ENCODE results near the gene TENM3. TPM values are rescaled to one million over a fixed set of nuclear protein-coding genes. Genes with fewer than 3 reads are reported as not detected.

Gene TENM3
- total RNA-seq, 1 donor from 2014 or later, result 124 TPM

DNA sequence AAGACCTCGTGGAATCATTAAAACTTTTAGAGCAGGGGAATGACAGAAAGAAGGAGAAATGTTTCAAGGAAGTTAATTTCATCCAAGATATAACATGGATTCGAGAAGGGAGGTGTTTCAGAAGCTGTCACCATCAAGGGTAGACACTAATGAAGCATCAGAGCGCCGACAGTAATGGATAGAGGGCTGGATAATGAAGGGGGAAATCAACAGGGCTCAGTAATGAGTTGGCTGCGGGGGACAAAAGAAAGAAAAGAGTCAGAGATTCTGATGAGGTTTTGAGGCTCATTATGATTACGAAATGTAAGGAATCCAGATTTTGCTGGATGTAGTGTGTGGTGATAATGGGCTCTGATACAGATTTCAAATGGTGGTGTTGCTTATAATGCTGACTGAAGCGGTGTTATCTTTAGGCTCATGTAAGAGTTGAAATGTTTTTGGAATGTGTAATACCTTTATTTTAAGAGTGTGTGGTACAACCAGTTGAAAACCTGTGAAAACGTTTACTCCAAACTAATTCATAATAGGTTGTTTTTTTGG is 39.3 kb upstream of the TENM3 start:
- Mint-ChIP-seq H3K36me3 (ENCODE audit: unreplicated experiment) (peaks cover 5% of the 10 kb centered on the region), H3K4me3 (ENCODE audit: unreplicated experiment) (peak overlapping the region; percentile 28), H3K27me3 (ENCODE audit: unreplicated experiment) (no peaks in the 10 kb centered on the region), H3K27ac (ENCODE audit: unreplicated experiment) (peak overlapping the region; percentile 10), H3K4me1 (ENCODE audit: low read depth, unreplicated experiment) (peaks cover 13% of the 10 kb centered on the region), H3K9me3 (ENCODE audit: unreplicated experiment) (no peaks in the 10 kb centered on the region)
- TF ChIP-seq, protein P1, sequence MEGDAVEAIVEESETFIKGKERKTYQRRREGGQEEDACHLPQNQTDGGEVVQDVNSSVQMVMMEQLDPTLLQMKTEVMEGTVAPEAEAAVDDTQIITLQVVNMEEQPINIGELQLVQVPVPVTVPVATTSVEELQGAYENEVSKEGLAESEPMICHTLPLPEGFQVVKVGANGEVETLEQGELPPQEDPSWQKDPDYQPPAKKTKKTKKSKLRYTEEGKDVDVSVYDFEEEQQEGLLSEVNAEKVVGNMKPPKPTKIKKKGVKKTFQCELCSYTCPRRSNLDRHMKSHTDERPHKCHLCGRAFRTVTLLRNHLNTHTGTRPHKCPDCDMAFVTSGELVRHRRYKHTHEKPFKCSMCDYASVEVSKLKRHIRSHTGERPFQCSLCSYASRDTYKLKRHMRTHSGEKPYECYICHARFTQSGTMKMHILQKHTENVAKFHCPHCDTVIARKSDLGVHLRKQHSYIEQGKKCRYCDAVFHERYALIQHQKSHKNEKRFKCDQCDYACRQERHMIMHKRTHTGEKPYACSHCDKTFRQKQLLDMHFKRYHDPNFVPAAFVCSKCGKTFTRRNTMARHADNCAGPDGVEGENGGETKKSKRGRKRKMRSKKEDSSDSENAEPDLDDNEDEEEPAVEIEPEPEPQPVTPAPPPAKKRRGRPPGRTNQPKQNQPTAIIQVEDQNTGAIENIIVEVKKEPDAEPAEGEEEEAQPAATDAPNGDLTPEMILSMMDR (IDR thresholded peaks at IDR 0.05; ENCODE audit: partially characterized antibody, unreplicated experiment), result no peak
- no peak for DNase-seq

DNA sequence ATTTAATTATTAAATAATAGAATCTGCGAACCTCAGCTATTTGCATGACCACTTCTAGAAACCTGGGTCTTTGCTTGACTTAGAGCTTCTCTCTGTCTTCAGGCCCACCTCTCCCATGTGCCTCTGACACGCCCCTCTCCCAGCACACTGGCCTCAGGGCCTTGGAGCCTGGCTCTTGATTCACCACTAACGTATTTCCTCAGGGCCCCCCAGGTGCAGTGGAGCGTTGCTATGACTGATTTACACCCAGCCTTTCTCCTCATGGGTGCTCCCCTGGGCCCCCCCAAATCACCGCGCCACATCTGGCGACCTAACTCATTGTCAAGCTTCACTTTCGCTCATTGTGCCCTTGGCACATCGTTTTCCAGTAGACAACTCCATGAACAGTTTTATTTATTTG is 37.9 kb upstream of the TENM3 start:
- TF ChIP-seq, protein P1 (IDR thresholded peaks at IDR 0.05; ENCODE audit: partially characterized antibody, unreplicated experiment), result no peak
- DNase-seq, result no peak
- H3K27me3 Mint-ChIP-seq (ENCODE audit: unreplicated experiment), result peaks cover 4% of the 10 kb centered on the region
- H3K4me1 Mint-ChIP-seq (ENCODE audit: low read depth, unreplicated experiment), result peaks cover 17% of the 10 kb centered on the region
- H3K27ac Mint-ChIP-seq (ENCODE audit: unreplicated experiment), result no peak overlapping the region
- no peak overlapping the region for H3K4me3 Mint-ChIP-seq (ENCODE audit: unreplicated experiment)
- H3K36me3 Mint-ChIP-seq (ENCODE audit: unreplicated experiment), result peaks cover 9% of the 10 kb centered on the region
- H3K9me3 Mint-ChIP-seq (ENCODE audit: unreplicated experiment), result peaks cover 4% of the 10 kb centered on the region

DNA sequence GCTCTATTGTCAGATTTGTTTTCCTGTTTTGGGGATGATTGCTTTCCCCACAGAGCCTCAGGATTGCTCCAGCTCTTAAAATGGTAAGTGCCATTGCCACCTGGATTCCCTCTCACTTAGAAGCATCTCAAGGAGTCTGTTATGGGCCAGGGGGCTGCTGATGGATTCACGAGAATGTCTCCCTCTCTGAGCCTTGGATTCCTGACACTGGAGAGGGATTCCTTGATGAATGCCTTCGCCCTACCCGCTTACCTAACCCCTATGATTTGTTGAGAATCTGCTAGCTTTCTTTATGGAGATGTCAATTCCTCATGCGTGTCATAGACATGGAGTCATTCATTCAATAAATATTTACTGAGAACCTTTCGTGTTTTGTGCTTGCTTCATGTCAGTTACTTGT is 36.9 kb upstream of the TENM3 start:
- H3K36me3 Mint-ChIP-seq (ENCODE audit: unreplicated experiment), result peaks cover 15% of the 10 kb centered on the region
- DNase-seq, result no peak
- peaks cover 4% of the 10 kb centered on the region for H3K9me3 Mint-ChIP-seq (ENCODE audit: unreplicated experiment)
- TF ChIP-seq, protein P1 (IDR thresholded peaks at IDR 0.05; ENCODE audit: partially characterized antibody, unreplicated experiment), result no peak
- no peak overlapping the region for H3K4me3 Mint-ChIP-seq (ENCODE audit: unreplicated experiment)
- H3K27me3 Mint-ChIP-seq (ENCODE audit: unreplicated experiment), result peaks cover 8% of the 10 kb centered on the region
- H3K4me1 Mint-ChIP-seq (ENCODE audit: low read depth, unreplicated experiment), result peaks cover 23% of the 10 kb centered on the region
- no peak overlapping the region for H3K27ac Mint-ChIP-seq (ENCODE audit: unreplicated experiment)

DNA sequence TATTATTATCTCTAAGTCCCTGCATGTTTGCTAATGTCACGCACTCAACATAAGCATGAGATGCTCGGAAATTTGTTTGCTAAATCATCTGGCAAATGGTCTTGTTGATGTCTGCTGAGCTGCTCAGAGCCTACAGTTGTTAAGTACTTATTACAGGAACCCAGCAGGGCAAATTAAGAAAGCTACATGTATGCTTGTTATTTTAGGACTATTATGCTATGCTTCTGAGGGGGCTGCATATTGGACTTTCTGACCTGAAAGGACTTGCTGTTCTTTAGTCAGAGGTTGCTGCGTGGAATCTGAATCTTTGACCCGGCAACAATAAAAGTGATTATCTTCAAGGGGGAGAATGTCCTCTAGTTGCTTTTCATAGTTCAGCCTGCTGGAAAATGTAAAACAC is 36.3 kb upstream of the TENM3 start:
- H3K27ac Mint-ChIP-seq (ENCODE audit: unreplicated experiment), result no peak overlapping the region
- peaks cover 8% of the 10 kb centered on the region for H3K27me3 Mint-ChIP-seq (ENCODE audit: unreplicated experiment)
- no peak overlapping the region for H3K4me3 Mint-ChIP-seq (ENCODE audit: unreplicated experiment)
- TF ChIP-seq, protein P1 (IDR thresholded peaks at IDR 0.05; ENCODE audit: partially characterized antibody, unreplicated experiment), result no peak
- H3K4me1 Mint-ChIP-seq (ENCODE audit: low read depth, unreplicated experiment), result peaks cover 23% of the 10 kb centered on the region
- H3K9me3 Mint-ChIP-seq (ENCODE audit: unreplicated experiment), result peaks cover 4% of the 10 kb centered on the region
- DNase-seq, result no peak
- peaks cover 15% of the 10 kb centered on the region for H3K36me3 Mint-ChIP-seq (ENCODE audit: unreplicated experiment)

DNA sequence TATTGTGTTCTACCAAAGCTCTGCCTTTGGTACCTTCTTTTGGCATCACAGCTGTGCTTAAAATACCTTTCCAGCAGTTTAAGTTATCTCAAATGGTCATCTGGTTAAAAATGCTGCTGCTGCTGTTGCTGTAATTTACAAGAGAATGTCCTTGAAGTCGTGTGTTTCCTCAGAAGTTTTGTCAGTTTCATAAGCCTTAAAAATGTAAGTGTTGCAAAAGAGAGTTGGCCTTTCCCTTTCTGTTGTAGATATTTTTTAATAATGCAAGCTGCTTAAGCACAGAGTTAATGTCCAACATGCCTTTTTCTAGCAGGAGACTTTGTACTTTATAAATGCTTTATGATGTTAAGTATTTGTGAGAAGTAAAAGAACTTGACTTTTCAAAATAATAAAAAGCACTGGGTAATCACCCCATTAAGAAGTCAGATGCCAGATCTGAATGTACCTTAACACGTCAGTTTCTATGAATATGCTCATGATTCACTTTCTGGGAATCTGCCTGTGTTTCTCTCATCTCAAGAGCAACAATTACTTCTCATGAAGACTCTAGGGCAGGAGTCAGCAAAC is 35.3 kb upstream of the TENM3 start:
- TF ChIP-seq, protein P1 (IDR thresholded peaks at IDR 0.05; ENCODE audit: partially characterized antibody, unreplicated experiment), result no peak
- Mint-ChIP-seq H3K36me3 (ENCODE audit: unreplicated experiment) (peaks cover 15% of the 10 kb centered on the region), H3K9me3 (ENCODE audit: unreplicated experiment) (peaks cover 4% of the 10 kb centered on the region), H3K27ac (ENCODE audit: unreplicated experiment) (no peak overlapping the region), H3K4me1 (ENCODE audit: low read depth, unreplicated experiment) (peaks cover 32% of the 10 kb centered on the region), H3K27me3 (ENCODE audit: unreplicated experiment) (peaks cover 8% of the 10 kb centered on the region), H3K4me3 (ENCODE audit: unreplicated experiment) (no peak overlapping the region)
- no peak for DNase-seq

All from glutamatergic neuron (in vitro differentiated cells).